ENCODE measurements around the gene SMU1. TPM values are rescaled to one million over a fixed set of nuclear protein-coding genes. Genes with fewer than 3 reads are reported as not detected.

The SMU1 gene
- total and polyA plus RNA-seq, 12 donors = 6.9 to 28.3 (median 21.5) TPM

- Histone ChIP-seq H3K27me3 (no peaks in the 10 kb centered on the region), H3K4me1 (replicated peaks in 1 of 2) (peaks cover 7 to 9% of the 10 kb centered on the region in 2 donors), H3K36me3 (replicated peaks in 1 of 2) (peaks cover 0 to 30% of the 10 kb centered on the region in 2 donors), H3K9me3 (replicated peaks in 1 of 3) (no peaks in the 10 kb centered on the region), H3K27ac (no peak overlapping the region), H3K4me3 (no peak overlapping the region)
- peak in 2 of 7 donors; percentile 13 to 27 for DNase-seq
- 61 to 96% (median 87%) methylated on average over 4 of the region's 4 CpGs for WGBS, 4 donors
- no peak for TF ChIP-seq POLR2A (IDR thresholded peaks at IDR 0.05)
- TF ChIP-seq CTCF (IDR thresholded peaks at IDR 0.05) = no peak
- intact Hi-C loops (cut with DNase I) = no loop called here
Measured at GRCh38 chr9:33112094-33112493, 35.6 kb upstream of the SMU1 start.

GRCh38 chr9:33111631-33112030, 35.2 kb upstream of the SMU1 start:
- DNase-seq = peak in 2 of 7 donors; percentile 16 to 45
- H3K27ac ChIP-seq = no peak overlapping the region
- H3K27me3 ChIP-seq = no peaks in the 10 kb centered on the region
- 90 to 96% (median 92%) methylated on average over 4 to 5 of the region's 5 CpGs for WGBS, 4 donors
- intact Hi-C loops (cut with DNase I) = no loop called here
- H3K4me3 ChIP-seq = no peak overlapping the region
- peaks cover 0 to 30% of the 10 kb centered on the region in 2 donors for H3K36me3 ChIP-seq (replicated peaks in 1 of 2)
- TF ChIP-seq POLR2A (IDR thresholded peaks at IDR 0.05) = no peak
- no peak for TF ChIP-seq CTCF (IDR thresholded peaks at IDR 0.05)
- H3K9me3 ChIP-seq (replicated peaks in 1 of 3) = no peaks in the 10 kb centered on the region
- peaks cover 12 to 13% of the 10 kb centered on the region in 2 donors for H3K4me1 ChIP-seq (replicated peaks in 1 of 2)

- intact Hi-C loops (cut with DNase I) = no loop called here
- no peak overlapping the region for H3K4me3 ChIP-seq
- H3K27ac ChIP-seq = no peak overlapping the region
- peaks cover 14 to 16% of the 10 kb centered on the region in 2 donors for H3K4me1 ChIP-seq (replicated peaks in 1 of 2)
- WGBS, 4 donors = 84 to 96% (median 90%) methylated on average over 5 of the region's 5 CpGs
- peaks cover 0 to 30% of the 10 kb centered on the region in 2 donors for H3K36me3 ChIP-seq (replicated peaks in 1 of 2)
- no peaks in the 10 kb centered on the region for H3K27me3 ChIP-seq
- TF ChIP-seq POLR2A (IDR thresholded peaks at IDR 0.05) (no peak), CTCF (IDR thresholded peaks at IDR 0.05) (no peak)
- peak in 2 of 7 donors; percentile 17 to 35 for DNase-seq
- H3K9me3 ChIP-seq (replicated peaks in 1 of 3) = no peaks in the 10 kb centered on the region
Measured at GRCh38 chr9:33110686-33111085, 34.2 kb upstream of the SMU1 start.

- no peak for TF ChIP-seq CTCF (IDR thresholded peaks at IDR 0.05)
- TF ChIP-seq POLR2A (IDR thresholded peaks at IDR 0.05) = no peak
- intact Hi-C loops (cut with DNase I) = loop anchor here in 1 of 2 donors (10.0 kb wide), 1 partner anchor 65 kb away; no protein-coding TSS in a partner anchor
- WGBS, 4 donors = 77 to 100% (median 89%) methylated on average over 1 of the region's 1 CpG
Measured at GRCh38 chr9:33109850-33110595, 33.5 kb upstream of the SMU1 start.

More at GRCh38 chr9:33109850-33110595, 33.5 kb upstream of the SMU1 start:
- Histone ChIP-seq H3K36me3 (replicated peaks in 1 of 2) (peaks cover 0 to 27% of the 10 kb centered on the region in 2 donors), H3K27me3 (no peaks in the 10 kb centered on the region), H3K4me3 (no peak overlapping the region), H3K4me1 (replicated peaks in 1 of 2) (peaks cover 14 to 16% of the 10 kb centered on the region in 2 donors), H3K9me3 (replicated peaks in 1 of 3) (no peaks in the 10 kb centered on the region), H3K27ac (peak overlapping the region in 1 of 5 donors; percentile 4)
- peak in 2 of 7 donors; percentile 16 to 41 for DNase-seq

Measured in adrenal gland (tissue), 12 donors.